Esophagus (tissue), 2 donors: Measurements from ENCODE around the gene ARHGEF26. TPM values are rescaled to one million over a fixed set of nuclear protein-coding genes. Genes with fewer than 3 reads are reported as not detected.
"Not testable (repeated sequence)": the region's sequence is repeated elsewhere in the genome, so short reads cannot be mapped to it uniquely, and the experiment has no call there.

Experiments used
- H3K27ac ChIP-seq, 2 donors: one replicate each; pipeline ENCODE4 v1.5.1; 2013; ENCODE audit warnings: low read depth in 2 of 2, mild to moderate bottlenecking in 2 of 2, inconsistent platforms in 1 of 2, low read length in 1 of 2, moderate library complexity in 1 of 2
- H3K27me3 ChIP-seq, 2 donors: one replicate each; pipeline ENCODE4 v1.6.1; 2013; ENCODE audit warnings: low read length in 2 of 2, control low read depth in 1 of 2, mild to moderate bottlenecking in 1 of 2; ENCODE audit not compliant: insufficient read depth in 2 of 2, control insufficient read depth in 1 of 2
- H3K36me3 ChIP-seq, 2 donors: one replicate each; pipeline ENCODE4 v1.6.1; 2013; ENCODE audit warnings: low read length in 1 of 2; ENCODE audit not compliant: control insufficient read depth in 2 of 2, insufficient read depth in 2 of 2
- H3K4me1 ChIP-seq, 2 donors: one replicate each; pipeline ENCODE4 v1.6.1; 2013; ENCODE audit warnings: low read length in 1 of 2; ENCODE audit not compliant: control insufficient read depth in 2 of 2, insufficient read depth in 2 of 2
- H3K4me3 ChIP-seq, 2 donors: one replicate each; pipeline ENCODE4 v1.5.1; 2013; ENCODE audit warnings: low read length in 2 of 2, mild to moderate bottlenecking in 2 of 2, low read depth in 1 of 2, moderate library complexity in 1 of 2
- H3K9me3 ChIP-seq, 2 donors: one replicate each; pipeline ENCODE4 v1.6.1; 2013; ENCODE audit warnings: mild to moderate bottlenecking in 2 of 2, low read depth in 1 of 2, low read length in 1 of 2, moderate library complexity in 1 of 2; ENCODE audit not compliant: control insufficient read depth in 2 of 2, insufficient read depth in 1 of 2
- WGBS, 2 donors: extraction: QIAGEN DNeasy Blood & Tissue Kit; methylation state at CpG; one replicate each; pipeline ENCODE4 v1.1.7; 2013; 5-methylcytosine and 5-hydroxymethylcytosine counted together
- polyA plus RNA-seq, 2 donors: library from polyadenylated mRNA; stranded (reverse); fragments of 200-250 nt; gene quantifications; one replicate each; pipeline ENCODE4 v1.2.3, GENCODE V29; 2013
- donor health status: healthy with polysubstance abuse.
- donor health status: Bipolar disorder and iron deficiency.

The ARHGEF26 gene, protein sequence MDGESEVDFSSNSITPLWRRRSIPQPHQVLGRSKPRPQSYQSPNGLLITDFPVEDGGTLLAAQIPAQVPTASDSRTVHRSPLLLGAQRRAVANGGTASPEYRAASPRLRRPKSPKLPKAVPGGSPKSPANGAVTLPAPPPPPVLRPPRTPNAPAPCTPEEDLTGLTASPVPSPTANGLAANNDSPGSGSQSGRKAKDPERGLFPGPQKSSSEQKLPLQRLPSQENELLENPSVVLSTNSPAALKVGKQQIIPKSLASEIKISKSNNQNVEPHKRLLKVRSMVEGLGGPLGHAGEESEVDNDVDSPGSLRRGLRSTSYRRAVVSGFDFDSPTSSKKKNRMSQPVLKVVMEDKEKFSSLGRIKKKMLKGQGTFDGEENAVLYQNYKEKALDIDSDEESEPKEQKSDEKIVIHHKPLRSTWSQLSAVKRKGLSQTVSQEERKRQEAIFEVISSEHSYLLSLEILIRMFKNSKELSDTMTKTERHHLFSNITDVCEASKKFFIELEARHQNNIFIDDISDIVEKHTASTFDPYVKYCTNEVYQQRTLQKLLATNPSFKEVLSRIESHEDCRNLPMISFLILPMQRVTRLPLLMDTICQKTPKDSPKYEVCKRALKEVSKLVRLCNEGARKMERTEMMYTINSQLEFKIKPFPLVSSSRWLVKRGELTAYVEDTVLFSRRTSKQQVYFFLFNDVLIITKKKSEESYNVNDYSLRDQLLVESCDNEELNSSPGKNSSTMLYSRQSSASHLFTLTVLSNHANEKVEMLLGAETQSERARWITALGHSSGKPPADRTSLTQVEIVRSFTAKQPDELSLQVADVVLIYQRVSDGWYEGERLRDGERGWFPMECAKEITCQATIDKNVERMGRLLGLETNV
- polyA plus RNA-seq: 1 to 10 TPM; 5.7 to 7.1 TPM

DNA sequence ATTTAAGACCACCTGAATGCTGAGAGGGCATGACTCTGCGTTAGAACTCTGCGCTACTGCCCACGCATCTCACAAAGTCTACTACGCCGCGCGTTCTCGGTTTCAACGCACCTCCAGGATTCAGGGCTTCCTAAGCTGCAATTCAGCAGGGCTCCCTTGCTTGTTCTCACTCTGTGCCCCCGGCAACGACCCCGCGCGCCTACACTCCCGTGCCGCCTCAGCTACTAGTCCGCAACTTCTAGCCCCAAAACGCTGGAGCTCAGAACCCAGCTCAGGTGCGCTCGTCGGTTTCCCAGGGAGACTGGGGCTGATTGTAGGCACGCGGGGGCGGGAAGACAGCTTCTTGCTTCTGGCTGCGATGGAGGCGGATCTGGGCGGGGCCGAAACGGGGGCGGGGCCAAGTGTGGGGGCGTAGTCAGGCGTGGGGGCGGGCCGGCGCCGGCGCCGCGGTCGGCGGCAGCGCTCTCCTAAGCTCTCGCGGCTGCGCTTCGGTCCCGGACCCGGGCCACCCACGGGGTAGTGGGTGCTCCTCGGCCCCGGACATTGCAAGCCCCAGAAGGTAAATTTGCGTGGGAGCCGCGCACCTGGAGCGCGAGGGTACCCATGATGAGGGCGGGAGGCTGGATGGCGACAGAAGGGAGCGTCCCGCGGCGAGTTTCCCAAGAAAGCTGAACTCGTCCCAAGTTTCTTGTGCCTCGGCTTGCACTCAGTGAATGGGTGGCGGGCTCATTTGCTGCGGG lies at the start of gene ARHGEF26:
Gene ARHGEF26 (plus strand): TSS at position 430 of the 740 bp plus-strand sequence. CDS start 603 bp downstream, outside the sequence.
- WGBS, 2 donors: 0 to 1% methylated on average over 59 to 66 of the region's 66 CpGs
- Histone ChIP-seq H3K4me1 (no peaks in the 10 kb centered on the region), H3K36me3 (no peaks in the 10 kb centered on the region), H3K27ac (peak within 1 kb of the TSS; percentile 69 to 83), H3K9me3 (no peaks in the 10 kb centered on the region), H3K4me3 (peak within 1 kb of the TSS; percentile 63 to 89), H3K27me3 (no peaks in the 10 kb centered on the region)

DNA sequence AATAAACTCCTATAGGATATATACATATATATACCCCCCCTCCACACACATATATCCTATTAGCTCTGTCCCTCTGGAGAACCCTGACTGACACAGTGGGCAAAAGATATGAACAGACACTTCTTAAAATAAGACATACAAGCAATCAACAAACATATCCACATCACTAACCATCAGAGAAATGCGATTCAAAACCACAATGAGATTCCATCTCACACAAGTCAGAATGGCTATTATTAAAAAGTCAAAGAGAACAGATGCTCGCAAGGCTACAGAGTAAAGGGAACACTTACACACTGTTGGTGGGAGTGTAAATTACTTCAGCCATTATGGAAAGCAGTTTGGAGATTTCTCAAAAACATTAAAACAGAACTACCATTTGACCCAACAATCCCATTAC lies 46.2 kb upstream of the ARHGEF26 start:
- Histone ChIP-seq H3K36me3 (no peaks in the 10 kb centered on the region), H3K4me1 (no peaks in the 10 kb centered on the region), H3K27ac (no peak overlapping the region), H3K27me3 (no peaks in the 10 kb centered on the region), H3K4me3 (no peak overlapping the region), H3K9me3 (no peaks in the 10 kb centered on the region)
- WGBS, 2 donors: 93 to 94% methylated on average over 2 of the region's 2 CpGs

DNA sequence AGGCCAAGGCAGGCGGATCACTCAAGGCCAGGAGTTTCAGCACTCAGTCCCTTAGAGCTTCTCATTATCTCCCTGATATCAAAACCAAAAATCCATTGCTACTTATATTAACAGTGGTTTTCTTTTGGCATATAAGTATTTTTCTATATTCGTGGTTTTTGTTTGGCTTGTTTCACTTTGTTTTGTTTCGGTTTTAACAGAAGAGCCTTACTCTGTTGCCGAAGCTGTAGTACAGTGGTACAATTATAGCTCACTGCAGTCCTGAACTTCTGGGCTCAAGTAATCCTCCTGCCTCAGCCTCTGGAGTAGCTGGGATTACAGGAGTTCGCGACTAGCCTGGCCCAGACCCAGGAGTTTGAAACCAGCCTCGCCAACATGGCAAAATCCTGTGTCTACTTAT lies 42.5 kb upstream of the ARHGEF26 start:
- no peak overlapping the region for H3K27ac ChIP-seq
- WGBS, 2 donors: 57 to 64% methylated on average over 7 of the region's 7 CpGs
- H3K9me3 ChIP-seq: no peaks in the 10 kb centered on the region
- H3K36me3 ChIP-seq: no peaks in the 10 kb centered on the region
- no peak overlapping the region for H3K4me3 ChIP-seq
- H3K4me1 ChIP-seq: no peaks in the 10 kb centered on the region
- no peaks in the 10 kb centered on the region for H3K27me3 ChIP-seq

DNA sequence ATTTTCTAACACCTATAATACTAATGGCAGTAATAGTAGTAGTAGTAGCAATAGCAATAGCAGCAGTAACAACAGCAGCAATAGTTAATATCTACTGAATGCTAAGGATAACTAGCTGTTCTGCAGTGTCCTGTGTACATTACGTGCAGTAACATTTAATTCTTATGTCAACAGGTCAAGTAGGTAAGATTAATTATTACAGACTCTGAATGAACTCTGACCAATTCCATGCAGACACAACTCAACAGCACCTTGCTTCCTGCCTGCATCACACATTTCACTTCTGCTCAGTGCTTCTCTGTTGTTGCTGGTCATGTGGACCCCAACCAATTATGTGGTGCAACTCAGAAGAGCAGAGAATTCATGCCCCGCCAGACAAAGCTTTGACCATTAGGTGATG lies 39.9 kb upstream of the ARHGEF26 start:
- Histone ChIP-seq H3K9me3 (no peaks in the 10 kb centered on the region), H3K4me1 (no peaks in the 10 kb centered on the region), H3K27me3 (no peaks in the 10 kb centered on the region), H3K4me3 (no peak overlapping the region), H3K27ac (no peak overlapping the region), H3K36me3 (no peaks in the 10 kb centered on the region)
- 72 to 80% methylated on average over 2 of the region's 2 CpGs for WGBS, 2 donors

DNA sequence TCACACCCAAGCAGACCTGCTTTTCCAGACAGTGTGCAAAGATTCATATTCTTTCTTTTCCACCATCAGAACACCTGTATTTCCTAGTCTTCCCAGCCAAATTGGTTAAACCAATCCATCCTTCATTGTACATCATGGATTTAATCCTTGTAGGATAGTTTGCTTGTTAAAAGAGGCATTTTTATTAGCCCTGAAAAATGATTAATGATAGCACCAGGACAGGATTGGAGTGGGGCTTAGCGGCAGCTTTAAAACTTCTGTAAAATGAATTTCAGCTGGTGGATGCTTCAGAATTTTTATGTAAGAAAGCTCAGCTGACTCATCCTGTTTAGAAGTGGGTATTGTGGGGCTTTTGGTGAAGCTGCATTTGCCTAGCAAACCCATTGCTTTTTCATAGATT lies 36.1 kb upstream of the ARHGEF26 start:
- Histone ChIP-seq H3K27me3 (no peaks in the 10 kb centered on the region), H3K4me1 (peaks cover 0 to 3% of the 10 kb centered on the region in 2 donors), H3K4me3 (no peak overlapping the region), H3K27ac (no peak overlapping the region), H3K36me3 (no peaks in the 10 kb centered on the region), H3K9me3 (no peaks in the 10 kb centered on the region)
- WGBS, 2 donors: 77 to 82% methylated on average over 1 of the region's 1 CpG

DNA sequence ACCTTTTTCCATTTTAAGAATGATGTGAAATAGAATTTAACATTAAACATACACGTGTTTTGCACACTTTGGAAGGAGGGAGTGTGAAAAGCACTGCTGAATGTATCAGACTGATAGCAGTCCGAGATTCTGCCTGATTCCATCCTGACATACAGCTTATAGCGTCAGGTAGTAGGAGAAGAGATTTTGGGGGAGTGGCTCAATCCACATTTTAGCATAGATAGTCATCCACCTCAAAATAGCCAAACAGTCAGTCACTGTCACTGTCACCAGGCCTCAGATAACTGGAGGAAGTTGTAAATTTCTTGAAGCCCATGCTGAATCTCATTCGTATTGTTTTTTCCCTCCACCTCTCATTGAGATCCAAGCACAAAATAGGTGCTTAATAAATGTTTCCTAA lies 35.4 kb upstream of the ARHGEF26 start:
- Histone ChIP-seq H3K4me1 (peaks cover 0 to 3% of the 10 kb centered on the region in 2 donors), H3K4me3 (no peak overlapping the region), H3K36me3 (no peaks in the 10 kb centered on the region), H3K27ac (no peak overlapping the region), H3K27me3 (no peaks in the 10 kb centered on the region), H3K9me3 (no peaks in the 10 kb centered on the region)
- WGBS, 2 donors: 79 to 84% methylated on average over 4 of the region's 4 CpGs

DNA sequence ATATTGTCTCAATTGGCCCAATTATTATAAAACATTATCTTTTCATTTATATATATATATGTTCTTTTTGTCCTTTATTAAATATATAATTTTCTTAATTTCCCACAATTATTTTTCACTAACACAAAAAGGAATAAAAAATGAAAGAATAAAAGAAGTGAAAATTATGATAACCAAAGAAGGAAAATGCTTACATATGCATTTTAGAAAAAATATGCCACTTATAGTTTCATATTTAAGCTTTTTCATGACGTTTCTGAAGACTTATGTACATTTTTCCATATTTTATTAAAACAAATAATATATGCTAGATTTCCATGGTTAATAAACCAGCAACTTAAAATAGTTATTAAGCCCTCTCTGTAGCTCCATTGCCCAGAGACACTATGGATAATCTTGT lies 34.9 kb upstream of the ARHGEF26 start:
- Histone ChIP-seq H3K9me3 (no peaks in the 10 kb centered on the region), H3K27me3 (no peaks in the 10 kb centered on the region), H3K4me1 (peaks cover 0 to 3% of the 10 kb centered on the region in 2 donors), H3K36me3 (no peaks in the 10 kb centered on the region), H3K27ac (no peak overlapping the region), H3K4me3 (no peak overlapping the region)
- WGBS, 2 donors: 77 to 81% methylated on average over 1 of the region's 1 CpG

DNA sequence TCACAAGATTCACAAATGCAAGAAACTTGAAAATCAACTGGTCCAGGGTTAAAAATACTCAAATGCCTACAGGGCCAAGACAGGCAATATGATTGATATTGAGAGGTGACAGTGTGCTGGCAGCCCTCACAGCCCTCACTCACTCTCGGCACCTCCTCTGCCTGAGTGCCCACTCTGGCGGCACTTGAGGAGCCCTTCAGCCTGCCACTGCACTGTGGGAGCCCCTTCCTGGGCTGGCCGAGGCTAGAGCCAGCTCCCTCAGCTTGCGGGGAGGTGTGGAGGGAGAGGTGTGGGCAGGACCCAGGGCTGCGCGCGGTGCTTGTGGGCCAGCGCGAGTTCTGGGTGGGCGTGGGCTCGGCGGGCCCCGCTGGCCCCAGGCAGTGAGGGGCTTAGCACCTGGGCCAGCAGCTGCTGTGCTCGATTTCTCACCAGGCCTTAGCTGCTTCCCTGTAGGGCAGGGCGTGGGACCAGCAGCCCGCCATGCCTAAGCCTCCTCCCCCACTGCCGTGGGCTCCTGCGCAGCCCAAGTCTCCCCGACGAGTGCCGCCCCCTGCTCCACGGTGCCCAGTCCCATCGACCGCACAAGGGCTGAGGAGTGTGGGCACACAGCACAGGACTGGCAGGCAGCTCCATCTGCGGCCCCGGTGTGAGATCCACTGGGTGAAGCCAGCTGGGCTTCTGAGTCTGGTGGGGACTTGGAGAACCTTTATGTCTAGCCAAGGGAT lies 33.3 kb upstream of the ARHGEF26 start:
- WGBS, 2 donors: 95 to 98% methylated on average over 23 to 26 of the region's 26 CpGs
- H3K4me1 ChIP-seq, H3K4me3 ChIP-seq, H3K36me3 ChIP-seq, H3K9me3 ChIP-seq, H3K27ac ChIP-seq, H3K27me3 ChIP-seq: not testable (repeated sequence)
